Gastrocnemius medialis (tissue), 4 donors: ENCODE data around the gene PPIA. TPM values are rescaled to one million over a fixed set of nuclear protein-coding genes. Genes with fewer than 3 reads are reported as not detected.

Source experiments
- ATAC-seq, 2 donors: fragments of 150-250 bp; one replicate each; pipeline ENCODE4 v1.9.1; 2016
- DNase-seq, 2 donors: peaks; one replicate each; pipeline ENCODE4 v3.0.0-alpha.2; 2019
- H3K27ac ChIP-seq, 4 donors: fragments of 200-600 bp; sonication (generic); 1 replicate in 1 of 4; 2 replicates in 3 of 4; pipeline ENCODE4 v1.5.1; 2016 to 2018; ENCODE audit warnings: mild to moderate bottlenecking in 2 of 4, moderate library complexity in 1 of 4
- H3K27me3 ChIP-seq, 3 donors: fragments of 200-600 bp; sonication (generic) in 2 of 3; 1 replicate in 1 of 3; 2 replicates in 2 of 3; pipeline versions ENCODE4 v1.5.1 to v1.6.0; 2016 to 2019; ENCODE audit warnings: mild to moderate bottlenecking in 1 of 3, moderate library complexity in 1 of 3
- H3K36me3 ChIP-seq, 2 donors: fragments of 200-600 bp; sonication (generic) in 1 of 2; one replicate each; pipeline ENCODE4 v1.5.1; 2017 to 2018
- H3K4me1 ChIP-seq, 2 donors: fragments of 200-600 bp; sonication (generic) in 1 of 2; one replicate each; pipeline ENCODE4 v1.5.1; 2016 to 2017; ENCODE audit warnings: mild to moderate bottlenecking in 2 of 2
- H3K4me3 ChIP-seq, 4 donors: fragments of 200-600 bp; sonication (generic) in 3 of 4; 1 replicate in 1 of 4; 2 replicates in 3 of 4; pipeline ENCODE4 v1.5.1; 2016 to 2019; ENCODE audit warnings: mild to moderate bottlenecking in 2 of 4
- H3K9me3 ChIP-seq, 3 donors: fragments of 200-600 bp; sonication (generic) in 2 of 3; 1 replicate in 1 of 3; 2 replicates in 2 of 3; pipeline ENCODE4 v1.5.1; 2016 to 2019
- CTCF ChIP-seq, 5 experiments: fragments of 450-650 bp in 3 of 5; fragments of 200-600 bp in 2 of 5; sonication (generic) in 2 of 5; IDR thresholded peaks in 4 of 5; conservative IDR thresholded peaks in 1 of 5; 1 replicate in 4 of 5; 2 replicates in 1 of 5; pipeline ENCODE4 v1.5.1; 2016 to 2019; ENCODE audit warnings: antibody characterized with exemption in 5 of 5, mild to moderate bottlenecking in 3 of 5, moderate library complexity in 3 of 5
- POLR2A ChIP-seq, 2 donors: fragments of 450-650 bp; IDR thresholded peaks; one replicate each; pipeline ENCODE4 v1.6.1; 2017; ENCODE audit warnings: antibody characterized with exemption in 2 of 2, mild to moderate bottlenecking in 2 of 2, moderate library complexity in 2 of 2
- in situ Hi-C, 4 donors: fragments of 200-750 bp; cut with MboI; loops; one replicate each; pipeline versions ENCODE4 v1.15.0 to v1.8.0; 2017; ENCODE audit warnings: low sequenced_read_pairs in 4 of 4
- intact Hi-C: fragments of 100-400 bp; cut with DNase I; formaldehyde crosslinking; loops from one replicate; pipeline ENCODE4 v1.15.1; 2023; ENCODE audit warnings: low total_unique reads
- total RNA-seq, 4 donors: library from RNA; depleted of rRNA; stranded (reverse); fragments of >200 nt; gene quantifications; one replicate each; pipeline versions ENCODE4 v1.1.0 to v1.2.3, GENCODE V29; 2016

The PPIA gene
- total RNA-seq, 4 donors from 2014 or later: 487 to 1,236 (median 715) TPM

- DNase-seq: no peak
- intact Hi-C loops (no loop called here), in situ Hi-C loops (loop anchor here in 1 of 4 donors (25.0 kb wide), 1 partner anchor 168 kb away; the partner anchor contains the start of gene TMED4)
- Histone ChIP-seq H3K27ac (no peak overlapping the region), H3K36me3 (peaks cover 0 to 33% of the 10 kb centered on the region in 2 donors), H3K4me3 (no peak overlapping the region), H3K9me3 (no peaks in the 10 kb centered on the region), H3K4me1 (peaks cover 20 to 26% of the 10 kb centered on the region in 2 donors), H3K27me3 (no peaks in the 10 kb centered on the region)
- ATAC-seq: no peak
- no peak for TF ChIP-seq POLR2A (IDR thresholded peaks at IDR 0.05)
- no peak for TF ChIP-seq CTCF (IDR thresholded peaks at IDR 0.05 in 4 of 5, conservative IDR thresholded peaks at IDR 0.05 in 1 of 5)
Measured at GRCh38 chr7:44754802-44755697, 41.4 kb upstream of the PPIA start.

GRCh38 chr7:44755698-44756627 lies 40.5 kb upstream of the PPIA start:
- no peak for ATAC-seq
- TF ChIP-seq CTCF (IDR thresholded peaks at IDR 0.05 in 4 of 5, conservative IDR thresholded peaks at IDR 0.05 in 1 of 5) (no peak), POLR2A (IDR thresholded peaks at IDR 0.05) (no peak)
- intact Hi-C loops (no loop called here), in situ Hi-C loops (loop anchor here in 1 of 4 donors (25.0 kb wide), 1 partner anchor 169 kb away; the partner anchor contains the start of gene TMED4)
- no peak overlapping the region for H3K27ac ChIP-seq
- peaks cover 0 to 40% of the 10 kb centered on the region in 2 donors for H3K36me3 ChIP-seq
- H3K9me3 ChIP-seq: no peaks in the 10 kb centered on the region
- H3K27me3 ChIP-seq: no peaks in the 10 kb centered on the region
- no peak overlapping the region for H3K4me3 ChIP-seq
- peaks cover 14 to 17% of the 10 kb centered on the region in 2 donors for H3K4me1 ChIP-seq
- no peak for DNase-seq

DNA sequence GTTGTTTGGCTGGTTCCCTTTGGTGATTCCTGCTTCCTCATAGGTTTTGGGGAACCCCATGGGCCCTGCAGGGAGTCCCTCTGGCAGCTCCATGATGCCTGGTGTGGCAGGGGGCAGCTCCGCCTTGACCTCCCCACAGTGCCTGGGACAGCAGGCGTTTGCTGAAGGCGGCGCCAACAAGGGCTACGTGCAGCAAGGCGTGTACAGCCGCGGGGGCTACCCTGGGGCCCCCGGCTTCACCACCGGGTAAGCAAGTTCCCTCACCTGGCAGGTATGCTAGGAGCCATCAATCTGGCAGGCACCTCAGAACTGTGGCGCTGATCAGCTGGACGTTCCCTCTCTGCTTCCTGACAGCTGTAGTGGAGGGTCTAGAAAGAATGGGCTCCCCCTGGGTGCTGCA lies 39.6 kb upstream of the PPIA start:
- DNase-seq: no peak
- Histone ChIP-seq H3K4me3 (no peak overlapping the region), H3K27me3 (no peaks in the 10 kb centered on the region), H3K27ac (no peak overlapping the region), H3K36me3 (peaks cover 0 to 47% of the 10 kb centered on the region in 2 donors), H3K9me3 (no peaks in the 10 kb centered on the region), H3K4me1 (peaks cover 10 to 14% of the 10 kb centered on the region in 2 donors)
- no peak for ATAC-seq
- TF ChIP-seq CTCF (IDR thresholded peaks at IDR 0.05 in 4 of 5, conservative IDR thresholded peaks at IDR 0.05 in 1 of 5) (no peak), POLR2A (IDR thresholded peaks at IDR 0.05) (no peak)
- in situ Hi-C loops: loop anchor here in 1 of 4 donors (25.0 kb wide), 1 partner anchor 170 kb away; the partner anchor contains the start of gene TMED4
- intact Hi-C loops: no loop called here

- ATAC-seq: no peak
- TF ChIP-seq POLR2A (IDR thresholded peaks at IDR 0.05) (no peak), CTCF (IDR thresholded peaks at IDR 0.05 in 4 of 5, conservative IDR thresholded peaks at IDR 0.05 in 1 of 5) (no peak)
- in situ Hi-C loops (loop anchor here in 1 of 4 donors (25.0 kb wide), 1 partner anchor 170 kb away; the partner anchor contains the start of gene TMED4), intact Hi-C loops (no loop called here)
- no peak overlapping the region for H3K4me3 ChIP-seq
- peaks cover 14% of the 10 kb centered on the region in 2 donors for H3K4me1 ChIP-seq
- peaks cover 0 to 51% of the 10 kb centered on the region in 2 donors for H3K36me3 ChIP-seq
- no peak for DNase-seq
- no peaks in the 10 kb centered on the region for H3K9me3 ChIP-seq
- H3K27ac ChIP-seq: no peak overlapping the region
- no peaks in the 10 kb centered on the region for H3K27me3 ChIP-seq
Measured at GRCh38 chr7:44757311-44757710, 39.2 kb upstream of the PPIA start.
